ENCODE results near the gene SGCA. TPM values are rescaled to one million over a fixed set of nuclear protein-coding genes. Genes with fewer than 3 reads are reported as not detected.
A peak's percentile ranks its signal among the peaks of the same experiment; 100 is the strongest.

Gene SGCA
- total RNA-seq, 1 donor from 2014 or later = 12.0 TPM

DNA sequence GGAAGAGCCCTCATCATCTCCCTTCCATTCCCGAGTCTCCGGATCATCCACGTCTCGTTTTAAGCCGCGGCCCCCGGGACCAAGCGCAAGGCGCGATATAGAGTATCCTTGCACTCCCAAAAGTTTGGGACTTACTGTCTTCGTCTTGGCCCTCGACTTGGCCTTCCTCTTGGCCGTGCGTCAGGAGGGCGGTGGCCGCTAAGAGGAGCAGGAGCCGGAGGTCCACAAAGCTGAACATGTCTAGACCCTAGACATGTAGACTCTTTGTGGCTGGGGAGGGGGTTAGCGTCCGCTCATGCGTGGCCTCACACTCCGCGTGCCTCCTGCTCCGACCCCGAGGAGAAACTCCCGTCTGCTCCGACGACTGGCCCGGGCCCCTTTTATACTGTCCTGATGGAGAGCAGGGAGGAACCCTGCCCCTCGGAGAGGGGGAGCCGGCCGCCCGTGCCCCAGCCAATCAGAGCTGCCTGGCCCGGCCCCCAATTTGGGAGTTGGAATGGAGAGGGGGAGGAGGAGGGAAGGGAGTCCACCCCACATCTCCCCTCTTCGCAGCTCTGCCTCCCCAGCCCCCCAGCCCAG lies 35.6 kb downstream of the SGCA start, which contains the start of gene COL1A1:
COL1A1 (minus strand) TSS at position 356 of the 579 bp plus-strand sequence; CDS start at position 238, 118 bp downstream.
- H3K27ac Mint-ChIP-seq (ENCODE audit: unreplicated experiment) = peak within 1 kb of the TSS; percentile 100
- H3K27me3 Mint-ChIP-seq (ENCODE audit: unreplicated experiment) = no peaks in the 10 kb centered on the region
- TF ChIP-seq, protein P1, sequence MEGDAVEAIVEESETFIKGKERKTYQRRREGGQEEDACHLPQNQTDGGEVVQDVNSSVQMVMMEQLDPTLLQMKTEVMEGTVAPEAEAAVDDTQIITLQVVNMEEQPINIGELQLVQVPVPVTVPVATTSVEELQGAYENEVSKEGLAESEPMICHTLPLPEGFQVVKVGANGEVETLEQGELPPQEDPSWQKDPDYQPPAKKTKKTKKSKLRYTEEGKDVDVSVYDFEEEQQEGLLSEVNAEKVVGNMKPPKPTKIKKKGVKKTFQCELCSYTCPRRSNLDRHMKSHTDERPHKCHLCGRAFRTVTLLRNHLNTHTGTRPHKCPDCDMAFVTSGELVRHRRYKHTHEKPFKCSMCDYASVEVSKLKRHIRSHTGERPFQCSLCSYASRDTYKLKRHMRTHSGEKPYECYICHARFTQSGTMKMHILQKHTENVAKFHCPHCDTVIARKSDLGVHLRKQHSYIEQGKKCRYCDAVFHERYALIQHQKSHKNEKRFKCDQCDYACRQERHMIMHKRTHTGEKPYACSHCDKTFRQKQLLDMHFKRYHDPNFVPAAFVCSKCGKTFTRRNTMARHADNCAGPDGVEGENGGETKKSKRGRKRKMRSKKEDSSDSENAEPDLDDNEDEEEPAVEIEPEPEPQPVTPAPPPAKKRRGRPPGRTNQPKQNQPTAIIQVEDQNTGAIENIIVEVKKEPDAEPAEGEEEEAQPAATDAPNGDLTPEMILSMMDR (IDR thresholded peaks at IDR 0.05) = no peak
- H3K36me3 Mint-ChIP-seq (ENCODE audit: unreplicated experiment) = peaks cover 44% of the 10 kb centered on the region
- DNase-seq (ENCODE audit: extremely low spot score, unreplicated experiment) = peak; percentile 97
- H3K9me3 Mint-ChIP-seq (ENCODE audit: unreplicated experiment) = no peaks in the 10 kb centered on the region
- peak within 1 kb of the TSS; percentile 96 for H3K4me3 Mint-ChIP-seq (ENCODE audit: unreplicated experiment)
- peaks cover 74% of the 10 kb centered on the region for H3K4me1 Mint-ChIP-seq (ENCODE audit: unreplicated experiment)

DNA sequence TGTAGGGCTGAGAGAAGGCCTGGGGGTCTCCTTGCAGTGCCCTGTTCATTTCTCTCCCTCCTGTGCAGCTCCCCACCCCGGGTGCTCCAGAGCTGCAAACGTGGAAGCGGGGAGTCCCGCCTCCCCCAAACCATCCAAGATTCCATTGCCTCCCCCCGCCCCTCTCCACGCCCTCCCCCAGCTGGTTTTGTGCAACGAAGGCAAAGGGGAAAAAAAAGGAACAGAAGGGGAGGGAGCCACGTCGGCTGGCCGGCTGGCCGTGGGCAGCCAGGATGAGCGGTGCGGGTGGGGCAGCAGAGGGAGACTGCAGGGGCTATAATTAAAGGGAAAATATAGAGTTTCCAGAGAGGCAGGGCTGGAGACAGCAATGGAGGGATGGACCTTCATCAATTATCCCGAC lies 37.3 kb downstream of the SGCA start:
- Mint-ChIP-seq H3K4me3 (ENCODE audit: unreplicated experiment) (peak overlapping the region; percentile 96), H3K27me3 (ENCODE audit: unreplicated experiment) (no peaks in the 10 kb centered on the region), H3K4me1 (ENCODE audit: unreplicated experiment) (peaks cover 74% of the 10 kb centered on the region), H3K36me3 (ENCODE audit: unreplicated experiment) (peaks cover 27% of the 10 kb centered on the region), H3K27ac (ENCODE audit: unreplicated experiment) (peak overlapping the region; percentile 100), H3K9me3 (ENCODE audit: unreplicated experiment) (no peaks in the 10 kb centered on the region)
- TF ChIP-seq, protein P1 (IDR thresholded peaks at IDR 0.05) = no peak
- DNase-seq (ENCODE audit: extremely low spot score, unreplicated experiment) = no peak

DNA sequence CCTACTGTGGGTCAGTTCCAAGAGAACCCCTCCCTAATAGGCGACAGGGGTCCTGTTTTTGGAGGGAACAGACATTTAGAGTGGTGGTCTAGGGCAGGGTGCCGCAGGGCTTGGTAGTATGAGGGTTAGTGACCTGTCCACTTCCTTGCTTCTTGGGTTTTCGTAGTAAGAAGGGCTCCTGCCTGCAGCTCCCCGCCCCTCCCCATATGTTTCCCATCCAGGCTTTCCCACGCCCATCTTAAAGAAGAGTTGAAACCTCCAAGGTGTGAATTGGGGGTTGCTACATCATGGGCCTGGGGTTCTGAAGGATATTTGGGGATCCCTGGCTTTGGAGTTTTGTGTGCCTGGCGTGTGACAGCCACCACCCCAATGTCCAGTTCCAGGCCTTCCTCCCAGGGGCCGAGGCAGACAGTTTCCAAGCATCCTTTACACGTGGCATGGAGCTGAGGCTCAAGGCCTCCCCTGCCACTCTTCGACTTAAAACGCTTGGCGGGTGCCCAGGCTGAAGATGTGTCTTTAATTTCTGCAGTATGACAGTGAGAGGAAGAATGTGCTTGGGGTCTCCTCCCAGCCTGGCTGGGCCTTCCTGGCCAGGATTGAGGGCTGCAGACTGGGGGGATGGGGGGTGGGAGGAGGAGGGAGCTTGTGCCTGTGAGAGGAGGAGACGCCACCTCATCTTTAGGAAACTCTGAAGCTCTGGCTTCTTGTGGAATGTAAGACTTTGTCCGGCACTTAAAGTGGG lies 38.0 kb downstream of the SGCA start:
- peak overlapping the region; percentile 96 for H3K4me3 Mint-ChIP-seq (ENCODE audit: unreplicated experiment)
- no peaks in the 10 kb centered on the region for H3K27me3 Mint-ChIP-seq (ENCODE audit: unreplicated experiment)
- no peak for DNase-seq (ENCODE audit: extremely low spot score, unreplicated experiment)
- peak overlapping the region; percentile 100 for H3K27ac Mint-ChIP-seq (ENCODE audit: unreplicated experiment)
- TF ChIP-seq, protein P1 (IDR thresholded peaks at IDR 0.05) = no peak
- H3K4me1 Mint-ChIP-seq (ENCODE audit: unreplicated experiment) = peaks cover 74% of the 10 kb centered on the region
- peaks cover 20% of the 10 kb centered on the region for H3K36me3 Mint-ChIP-seq (ENCODE audit: unreplicated experiment)
- no peaks in the 10 kb centered on the region for H3K9me3 Mint-ChIP-seq (ENCODE audit: unreplicated experiment)

DNA sequence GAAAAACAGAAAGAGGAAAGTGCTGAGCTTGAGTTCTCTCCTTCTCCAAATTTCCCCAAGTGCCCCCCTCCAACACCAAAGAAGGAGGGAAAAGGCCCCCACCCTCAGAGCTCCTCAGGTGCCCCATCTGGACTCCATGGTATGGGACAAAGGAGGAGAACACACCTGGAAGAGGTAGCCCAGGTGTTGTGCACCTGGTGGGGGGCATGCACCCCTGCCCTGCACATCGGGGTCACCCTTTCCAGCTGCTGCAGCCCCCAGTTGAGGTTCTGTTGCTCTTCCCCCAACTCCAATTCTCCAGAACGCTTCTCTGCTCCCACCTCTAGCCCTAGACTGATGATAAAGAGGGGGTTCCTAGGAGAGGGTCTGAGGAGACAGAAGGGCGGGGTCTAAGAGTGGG lies 38.6 kb downstream of the SGCA start:
- H3K4me1 Mint-ChIP-seq (ENCODE audit: unreplicated experiment) = peaks cover 78% of the 10 kb centered on the region
- no peaks in the 10 kb centered on the region for H3K9me3 Mint-ChIP-seq (ENCODE audit: unreplicated experiment)
- H3K4me3 Mint-ChIP-seq (ENCODE audit: unreplicated experiment) = no peak overlapping the region
- peak overlapping the region; percentile 100 for H3K27ac Mint-ChIP-seq (ENCODE audit: unreplicated experiment)
- TF ChIP-seq, protein P1 (IDR thresholded peaks at IDR 0.05) = no peak
- DNase-seq (ENCODE audit: extremely low spot score, unreplicated experiment) = no peak
- peaks cover 17% of the 10 kb centered on the region for H3K36me3 Mint-ChIP-seq (ENCODE audit: unreplicated experiment)
- H3K27me3 Mint-ChIP-seq (ENCODE audit: unreplicated experiment) = no peaks in the 10 kb centered on the region
